ENCODE data around the gene MNDA.
A peak's percentile ranks its signal among the peaks of the same experiment; 100 is the strongest.
"Not testable (repeated sequence)": the region's sequence is repeated elsewhere in the genome, so short reads cannot be mapped to it uniquely, and the experiment has no call there.

The MNDA gene

DNA sequence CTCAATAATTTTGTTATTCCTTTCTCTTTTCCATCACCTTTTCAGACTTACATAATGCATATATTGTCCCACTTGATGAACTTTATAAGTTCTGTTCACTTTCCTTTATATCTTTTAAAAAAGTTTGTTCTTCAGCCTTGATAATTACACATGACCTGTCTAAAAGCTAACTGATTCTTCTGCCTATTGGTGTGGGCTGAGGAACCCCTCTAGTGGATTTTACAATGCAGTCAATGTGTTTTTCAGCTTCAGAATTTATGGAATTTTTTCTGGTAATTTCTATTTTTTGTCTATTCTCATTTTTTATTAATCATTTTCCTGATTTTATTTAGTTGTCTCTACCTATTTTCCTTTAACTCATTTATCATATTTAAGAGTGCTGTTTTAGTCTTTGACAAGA is 7.5 kb downstream of the MNDA start:
- no peaks in the 10 kb centered on the region for H3K4me1 ChIP-seq (ENCODE audit: control insufficient read depth, low read depth, low read length)
- no peak overlapping the region for H2AK5ac ChIP-seq (ENCODE audit: low read length)
- no peaks in the 10 kb centered on the region for H3K79me1 ChIP-seq (ENCODE audit: low read length)
- H3K23ac ChIP-seq (ENCODE audit: low read length): no peak overlapping the region
- H3K36me3 ChIP-seq (ENCODE audit: control insufficient read depth, insufficient read depth, low read length): no peaks in the 10 kb centered on the region
- H2BK120ac ChIP-seq (ENCODE audit: low read depth, low read length): no peak overlapping the region
- no peak overlapping the region for H4K5ac ChIP-seq (ENCODE audit: low read length)
- H3K27ac ChIP-seq (ENCODE audit: low read depth, low read length): no peak overlapping the region
- H2BK15ac ChIP-seq (replicated peaks; ENCODE audit: low read depth): no peak overlapping the region
- no peak overlapping the region for H4K8ac ChIP-seq (ENCODE audit: low read depth, low read length)
- H3K79me2 ChIP-seq (ENCODE audit: control insufficient read depth, insufficient read depth, low read length): no peaks in the 10 kb centered on the region
- H3K27me3 ChIP-seq (ENCODE audit: insufficient read depth, low read length, poor library complexity): no peaks in the 10 kb centered on the region
- H3K4me3 ChIP-seq (ENCODE audit: low read length): no peak overlapping the region
- no peak for DNase-seq
- no peak overlapping the region for H3K4ac ChIP-seq (ENCODE audit: low read depth, low read length)
- H3K9ac ChIP-seq (ENCODE audit: low read length): no peak overlapping the region
- H3K56ac ChIP-seq (ENCODE audit: low read length): no peak overlapping the region
- no peak overlapping the region for H3K18ac ChIP-seq (ENCODE audit: low read length)
- H2BK5ac ChIP-seq (ENCODE audit: low read length): no peak overlapping the region
- no peak overlapping the region for H3K4me2 ChIP-seq (ENCODE audit: low read length)

GRCh38 chr1:158839566-158839965 is 8.4 kb downstream of the MNDA start:
- no peak overlapping the region for H3K27ac ChIP-seq (ENCODE audit: low read depth, low read length)
- no peak overlapping the region for H3K4ac ChIP-seq (ENCODE audit: low read depth, low read length)
- H2BK15ac ChIP-seq (replicated peaks; ENCODE audit: low read depth): no peak overlapping the region
- no peak overlapping the region for H3K56ac ChIP-seq (ENCODE audit: low read length)
- H3K9ac ChIP-seq (ENCODE audit: low read length): no peak overlapping the region
- H2BK120ac ChIP-seq (ENCODE audit: low read depth, low read length): no peak overlapping the region
- H2AK5ac ChIP-seq (ENCODE audit: low read length): no peak overlapping the region
- no peak overlapping the region for H2BK5ac ChIP-seq (ENCODE audit: low read length)
- no peak overlapping the region for H3K4me3 ChIP-seq (ENCODE audit: low read length)
- H3K4me2 ChIP-seq (ENCODE audit: low read length): no peak overlapping the region
- H3K79me1 ChIP-seq (ENCODE audit: low read length): no peaks in the 10 kb centered on the region
- H4K8ac ChIP-seq (ENCODE audit: low read depth, low read length): no peak overlapping the region
- no peak overlapping the region for H3K18ac ChIP-seq (ENCODE audit: low read length)
- H3K27me3 ChIP-seq (ENCODE audit: insufficient read depth, low read length, poor library complexity): no peaks in the 10 kb centered on the region
- no peak overlapping the region for H3K23ac ChIP-seq (ENCODE audit: low read length)
- H3K4me1 ChIP-seq (ENCODE audit: control insufficient read depth, low read depth, low read length): no peaks in the 10 kb centered on the region
- H3K79me2 ChIP-seq (ENCODE audit: control insufficient read depth, insufficient read depth, low read length): no peaks in the 10 kb centered on the region
- H4K5ac ChIP-seq (ENCODE audit: low read length): no peak overlapping the region
- DNase-seq: no peak
- WGBS (ENCODE audit: extremely low coverage, insufficient coverage, low lambda C conversion rate): no CpG with 5 or more reads among the region's 2 CpGs
- H3K36me3 ChIP-seq (ENCODE audit: control insufficient read depth, insufficient read depth, low read length): no peaks in the 10 kb centered on the region

GRCh38 chr1:158840236-158840635 is 9.1 kb downstream of the MNDA start:
- Histone ChIP-seq H3K4me2 (ENCODE audit: low read length) (no peak overlapping the region), H4K8ac (ENCODE audit: low read depth, low read length) (no peak overlapping the region), H3K23ac (ENCODE audit: low read length) (no peak overlapping the region), H3K9ac (ENCODE audit: low read length) (no peak overlapping the region), H3K4me1 (ENCODE audit: control insufficient read depth, low read depth, low read length) (no peaks in the 10 kb centered on the region), H3K79me1 (ENCODE audit: low read length) (no peaks in the 10 kb centered on the region), H2BK120ac (ENCODE audit: low read depth, low read length) (no peak overlapping the region), H4K5ac (ENCODE audit: low read length) (no peak overlapping the region), H2BK5ac (ENCODE audit: low read length) (no peak overlapping the region), H3K56ac (ENCODE audit: low read length) (no peak overlapping the region), H3K4ac (ENCODE audit: low read depth, low read length) (no peak overlapping the region), H3K36me3 (ENCODE audit: control insufficient read depth, insufficient read depth, low read length) (no peaks in the 10 kb centered on the region), H3K79me2 (ENCODE audit: control insufficient read depth, insufficient read depth, low read length) (no peaks in the 10 kb centered on the region), H3K18ac (ENCODE audit: low read length) (no peak overlapping the region), H3K4me3 (ENCODE audit: low read length) (no peak overlapping the region), H2AK5ac (ENCODE audit: low read length) (no peak overlapping the region), H3K27me3 (ENCODE audit: insufficient read depth, low read length, poor library complexity) (no peaks in the 10 kb centered on the region), H3K27ac (ENCODE audit: low read depth, low read length) (no peak overlapping the region), H2BK15ac (replicated peaks; ENCODE audit: low read depth) (no peak overlapping the region)
- DNase-seq: no peak
- no CpG with 5 or more reads among the region's 5 CpGs for WGBS (ENCODE audit: extremely low coverage, insufficient coverage, low lambda C conversion rate)

DNA sequence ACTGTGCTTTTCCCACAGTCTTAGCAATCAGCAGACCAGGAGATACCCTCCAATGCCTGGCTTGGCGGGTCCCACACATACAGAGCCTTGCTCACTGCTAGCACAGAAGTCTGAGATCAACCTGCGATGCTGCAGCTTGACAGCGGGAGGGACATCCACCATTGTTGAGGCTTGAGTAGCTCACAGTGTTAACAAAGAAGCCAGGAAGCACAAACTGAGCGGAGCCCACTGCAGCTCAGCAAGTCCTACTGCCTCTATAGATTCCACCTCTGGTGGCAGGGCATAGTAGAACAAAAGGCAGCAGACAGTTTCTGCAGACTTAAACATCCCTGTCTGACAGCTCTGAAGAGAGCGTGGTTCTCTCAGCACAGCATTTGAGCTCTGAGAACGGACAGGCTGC is 33.4 kb downstream of the MNDA start:
- Histone ChIP-seq H3K79me2 (ENCODE audit: control insufficient read depth, insufficient read depth, low read length) (no peaks in the 10 kb centered on the region), H3K79me1 (ENCODE audit: low read length) (no peaks in the 10 kb centered on the region), H4K8ac (ENCODE audit: low read depth, low read length) (no peak overlapping the region), H3K23ac (ENCODE audit: low read length) (no peak overlapping the region), H2AK5ac (ENCODE audit: low read length) (no peak overlapping the region), H3K56ac (ENCODE audit: low read length) (no peak overlapping the region), H2BK120ac (ENCODE audit: low read depth, low read length) (no peak overlapping the region), H3K36me3 (ENCODE audit: control insufficient read depth, insufficient read depth, low read length) (no peaks in the 10 kb centered on the region), H2BK5ac (ENCODE audit: low read length) (no peak overlapping the region), H3K4ac (ENCODE audit: low read depth, low read length) (no peak overlapping the region), H3K27me3 (ENCODE audit: insufficient read depth, low read length, poor library complexity) (no peaks in the 10 kb centered on the region), H3K18ac (ENCODE audit: low read length) (no peak overlapping the region), H3K4me1 (ENCODE audit: control insufficient read depth, low read depth, low read length) (no peaks in the 10 kb centered on the region), H2BK15ac (replicated peaks; ENCODE audit: low read depth) (no peak overlapping the region), H3K4me3 (ENCODE audit: low read length) (no peak overlapping the region), H3K27ac (ENCODE audit: low read depth, low read length) (no peak overlapping the region), H3K9ac (ENCODE audit: low read length) (no peak overlapping the region), H3K4me2 (ENCODE audit: low read length) (no peak overlapping the region), H4K5ac (ENCODE audit: low read length) (no peak overlapping the region)
- peak; percentile 20 for DNase-seq
- no CpG with 5 or more reads among the region's 6 CpGs for WGBS (ENCODE audit: extremely low coverage, insufficient coverage, low lambda C conversion rate)

DNA sequence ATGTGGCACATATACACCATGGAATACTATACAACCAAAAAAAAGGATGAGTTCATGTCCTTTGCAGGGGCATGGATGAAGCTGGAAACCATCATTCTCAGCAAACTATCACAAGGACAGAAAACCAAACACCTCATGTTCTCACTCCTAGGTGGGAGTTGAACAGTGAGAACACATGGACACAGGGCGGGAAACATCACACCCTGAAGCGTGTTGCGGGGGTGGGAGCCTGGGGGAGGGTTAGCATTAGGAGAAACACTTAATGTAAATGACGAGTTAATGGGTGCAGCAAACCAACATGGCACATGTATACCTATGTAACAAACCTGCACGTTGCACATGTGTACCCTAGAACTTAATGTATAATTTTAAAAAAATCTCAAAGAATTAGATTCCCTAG is 39.3 kb downstream of the MNDA start:
- H2AK5ac ChIP-seq (ENCODE audit: low read length); H3K56ac ChIP-seq (ENCODE audit: low read length); H3K4me2 ChIP-seq (ENCODE audit: low read length); H4K8ac ChIP-seq (ENCODE audit: low read depth, low read length); H3K36me3 ChIP-seq (ENCODE audit: control insufficient read depth, insufficient read depth, low read length); H3K27me3 ChIP-seq (ENCODE audit: insufficient read depth, low read length, poor library complexity); H3K4me3 ChIP-seq (ENCODE audit: low read length); H3K4me1 ChIP-seq (ENCODE audit: control insufficient read depth, low read depth, low read length); DNase-seq; H2BK120ac ChIP-seq (ENCODE audit: low read depth, low read length); H3K23ac ChIP-seq (ENCODE audit: low read length); H3K18ac ChIP-seq (ENCODE audit: low read length); H3K79me1 ChIP-seq (ENCODE audit: low read length); H3K9ac ChIP-seq (ENCODE audit: low read length); H3K4ac ChIP-seq (ENCODE audit: low read depth, low read length); H3K27ac ChIP-seq (ENCODE audit: low read depth, low read length); H2BK5ac ChIP-seq (ENCODE audit: low read length); H3K79me2 ChIP-seq (ENCODE audit: control insufficient read depth, insufficient read depth, low read length); H4K5ac ChIP-seq (ENCODE audit: low read length); H2BK15ac ChIP-seq (replicated peaks; ENCODE audit: low read depth): not testable (repeated sequence)
- no CpG with 5 or more reads among the region's 5 CpGs for WGBS (ENCODE audit: extremely low coverage, insufficient coverage, low lambda C conversion rate)

DNA sequence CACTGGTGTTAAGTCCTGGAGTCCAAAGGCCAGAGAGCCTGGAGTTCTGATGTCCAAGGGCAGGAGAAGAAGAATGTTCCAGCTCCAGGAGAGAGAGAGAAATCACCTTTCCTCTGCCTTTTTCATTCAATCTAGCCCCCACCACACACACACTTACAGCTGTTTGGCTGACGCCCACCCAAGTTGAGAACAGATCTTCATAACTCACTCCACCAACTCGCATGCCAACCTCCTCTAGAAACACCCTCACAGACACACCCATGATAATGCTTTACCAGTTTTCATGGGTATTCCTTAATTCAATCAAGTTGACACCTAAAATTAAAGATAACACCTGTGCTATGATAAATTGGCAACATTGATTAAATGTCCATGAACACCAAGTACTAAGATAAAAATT is 42.0 kb downstream of the MNDA start:
- H3K4ac ChIP-seq (ENCODE audit: low read depth, low read length): no peak overlapping the region
- no peak overlapping the region for H3K27ac ChIP-seq (ENCODE audit: low read depth, low read length)
- DNase-seq: no peak
- H2BK120ac ChIP-seq (ENCODE audit: low read depth, low read length): no peak overlapping the region
- H2AK5ac ChIP-seq (ENCODE audit: low read length): no peak overlapping the region
- H3K4me2 ChIP-seq (ENCODE audit: low read length): no peak overlapping the region
- H3K18ac ChIP-seq (ENCODE audit: low read length): no peak overlapping the region
- H3K23ac ChIP-seq (ENCODE audit: low read length): no peak overlapping the region
- no peaks in the 10 kb centered on the region for H3K4me1 ChIP-seq (ENCODE audit: control insufficient read depth, low read depth, low read length)
- no peaks in the 10 kb centered on the region for H3K79me1 ChIP-seq (ENCODE audit: low read length)
- H3K79me2 ChIP-seq (ENCODE audit: control insufficient read depth, insufficient read depth, low read length): no peaks in the 10 kb centered on the region
- H3K4me3 ChIP-seq (ENCODE audit: low read length): no peak overlapping the region
- H4K5ac ChIP-seq (ENCODE audit: low read length): no peak overlapping the region
- no peaks in the 10 kb centered on the region for H3K27me3 ChIP-seq (ENCODE audit: insufficient read depth, low read length, poor library complexity)
- no peak overlapping the region for H4K8ac ChIP-seq (ENCODE audit: low read depth, low read length)
- WGBS (ENCODE audit: extremely low coverage, insufficient coverage, low lambda C conversion rate): no CpG with 5 or more reads among the region's 2 CpGs
- H3K36me3 ChIP-seq (ENCODE audit: control insufficient read depth, insufficient read depth, low read length): no peaks in the 10 kb centered on the region
- H3K9ac ChIP-seq (ENCODE audit: low read length): no peak overlapping the region
- no peak overlapping the region for H2BK15ac ChIP-seq (replicated peaks; ENCODE audit: low read depth)
- H2BK5ac ChIP-seq (ENCODE audit: low read length): no peak overlapping the region
- H3K56ac ChIP-seq (ENCODE audit: low read length): no peak overlapping the region
